SK-N-MC (cell line): ENCODE results near the gene GIMAP2.

ENCODE experiments used
- EZH2 ChIP-seq: fragments of 200-600 bp; sonication (generic); IDR thresholded peaks from one replicate; pipeline ENCODE4 v1.6.1; 2017; ENCODE audit warnings: antibody characterized with exemption
- POLR2AphosphoS5 ChIP-seq: IDR thresholded peaks from 2 replicates; pipeline ENCODE4 v1.6.1; 2012; ENCODE audit warnings: mild to moderate bottlenecking, low read depth, low read length, borderline replicate concordance

- TF ChIP-seq POLR2AphosphoS5: no peak
- TF ChIP-seq EZH2: no peak
These were observed 32.4 kb downstream of the GIMAP2 start for GRCh38 chr7:150717814-150718420.
